ENCODE measurements around the gene NPHS1. TPM values are rescaled to one million over a fixed set of nuclear protein-coding genes. Genes with fewer than 3 reads are reported as not detected.

Gene NPHS1
- total RNA-seq, 3 donors from 2014 or later (not counting 1 experiment from before 2014, with no cell fraction given) = 0.93 TPM; not detected in 2

DNA sequence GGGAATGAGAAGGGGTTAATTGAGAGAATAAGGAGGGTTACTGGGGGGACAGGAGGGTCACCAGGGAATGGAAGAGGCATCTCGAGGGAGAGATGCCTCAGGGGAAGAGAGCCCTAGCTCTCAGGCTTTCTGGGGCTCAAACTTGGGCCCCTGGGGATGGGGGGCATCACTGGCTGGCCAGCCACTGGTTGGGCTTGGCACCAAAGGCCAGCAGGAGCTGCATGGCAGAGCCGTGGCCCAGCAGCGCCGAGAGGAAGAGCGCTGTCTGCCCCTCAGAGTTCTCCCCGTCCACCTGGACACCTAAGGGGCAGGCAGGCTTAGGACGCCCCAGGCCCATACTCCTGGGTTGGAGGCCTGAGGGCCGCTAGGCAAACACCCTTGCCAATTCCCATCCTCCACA, 59.4 kb downstream of the NPHS1 start:
- ATAC-seq (no peak), DNase-seq (no peak)
- Mint-ChIP-seq H3K9me3 (no peaks in the 10 kb centered on the region), H3K4me3 (no peak overlapping the region), H3K27me3 (ENCODE audit: low read depth in 2 of 2) (peaks cover 0 to 23% of the 10 kb centered on the region in 2 donors), H3K4me1 (peaks cover 0 to 11% of the 10 kb centered on the region in 2 donors), H3K36me3 (no peaks in the 10 kb centered on the region), H3K27ac (no peak overlapping the region)
- Histone ChIP-seq H3K4me3 (ENCODE audit: low read length) (no peak overlapping the region), H3K27ac (ENCODE audit: low read length) (no peak overlapping the region), H3K27me3 (ENCODE audit: control insufficient read depth, insufficient read depth, low read length) (peaks cover 4% of the 10 kb centered on the region), H3K36me3 (ENCODE audit: control insufficient read depth, insufficient read depth, low read length) (no peaks in the 10 kb centered on the region), H3K9me3 (ENCODE audit: control insufficient read depth, insufficient read depth, low read length) (no peaks in the 10 kb centered on the region), H3K4me1 (ENCODE audit: control insufficient read depth, insufficient read depth, low read length) (peaks cover 8% of the 10 kb centered on the region)
- 85% methylated on average over 8 of the region's 8 CpGs for WGBS (ENCODE audit: insufficient coverage)
- intact Hi-C loops (cut with micrococcal nuclease) = no loop called here
- TF ChIP-seq, protein P1, sequence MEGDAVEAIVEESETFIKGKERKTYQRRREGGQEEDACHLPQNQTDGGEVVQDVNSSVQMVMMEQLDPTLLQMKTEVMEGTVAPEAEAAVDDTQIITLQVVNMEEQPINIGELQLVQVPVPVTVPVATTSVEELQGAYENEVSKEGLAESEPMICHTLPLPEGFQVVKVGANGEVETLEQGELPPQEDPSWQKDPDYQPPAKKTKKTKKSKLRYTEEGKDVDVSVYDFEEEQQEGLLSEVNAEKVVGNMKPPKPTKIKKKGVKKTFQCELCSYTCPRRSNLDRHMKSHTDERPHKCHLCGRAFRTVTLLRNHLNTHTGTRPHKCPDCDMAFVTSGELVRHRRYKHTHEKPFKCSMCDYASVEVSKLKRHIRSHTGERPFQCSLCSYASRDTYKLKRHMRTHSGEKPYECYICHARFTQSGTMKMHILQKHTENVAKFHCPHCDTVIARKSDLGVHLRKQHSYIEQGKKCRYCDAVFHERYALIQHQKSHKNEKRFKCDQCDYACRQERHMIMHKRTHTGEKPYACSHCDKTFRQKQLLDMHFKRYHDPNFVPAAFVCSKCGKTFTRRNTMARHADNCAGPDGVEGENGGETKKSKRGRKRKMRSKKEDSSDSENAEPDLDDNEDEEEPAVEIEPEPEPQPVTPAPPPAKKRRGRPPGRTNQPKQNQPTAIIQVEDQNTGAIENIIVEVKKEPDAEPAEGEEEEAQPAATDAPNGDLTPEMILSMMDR (IDR thresholded peaks at IDR 0.05) = no peak

- H3K4me3 Mint-ChIP-seq = no peak overlapping the region
- no peaks in the 10 kb centered on the region for H3K9me3 Mint-ChIP-seq
These were observed 60.0 kb downstream of the NPHS1 start for GRCh38 chr19:35792312-35792711.

GRCh38 chr19:35791814-35792279, 60.5 kb downstream of the NPHS1 start:
- DNase-seq (no peak), ATAC-seq (no peak)
- Mint-ChIP-seq H3K4me3 (no peak overlapping the region), H3K36me3 (no peaks in the 10 kb centered on the region), H3K9me3 (no peaks in the 10 kb centered on the region), H3K4me1 (peaks cover 0 to 4% of the 10 kb centered on the region in 2 donors), H3K27ac (no peak overlapping the region), H3K27me3 (ENCODE audit: low read depth in 2 of 2) (peaks cover 0 to 17% of the 10 kb centered on the region in 2 donors)
- no peaks in the 10 kb centered on the region for H3K4me1 ChIP-seq (ENCODE audit: control insufficient read depth, insufficient read depth, low read length)
- intact Hi-C loops (cut with micrococcal nuclease) = no loop called here
- H3K27me3 ChIP-seq (ENCODE audit: control insufficient read depth, insufficient read depth, low read length) = peaks cover 3% of the 10 kb centered on the region
- H3K27ac ChIP-seq (ENCODE audit: low read length) = no peak overlapping the region
- H3K36me3 ChIP-seq (ENCODE audit: control insufficient read depth, insufficient read depth, low read length) = no peaks in the 10 kb centered on the region
- H3K9me3 ChIP-seq (ENCODE audit: control insufficient read depth, insufficient read depth, low read length) = no peaks in the 10 kb centered on the region
- TF ChIP-seq, protein P1 (IDR thresholded peaks at IDR 0.05) = no peak
- no peak overlapping the region for H3K4me3 ChIP-seq (ENCODE audit: low read length)
- 92% methylated on average over 9 of the region's 9 CpGs for WGBS (ENCODE audit: insufficient coverage)

More at GRCh38 chr19:35792312-35792711, 60.0 kb downstream of the NPHS1 start:
- no peaks in the 10 kb centered on the region for H3K36me3 ChIP-seq (ENCODE audit: control insufficient read depth, insufficient read depth, low read length)
- TF ChIP-seq, protein P1 (IDR thresholded peaks at IDR 0.05) = no peak
- peaks cover 4% of the 10 kb centered on the region for H3K4me1 ChIP-seq (ENCODE audit: control insufficient read depth, insufficient read depth, low read length)
- Mint-ChIP-seq H3K36me3 (no peaks in the 10 kb centered on the region), H3K27me3 (ENCODE audit: low read depth in 2 of 2) (peaks cover 0 to 22% of the 10 kb centered on the region in 2 donors), H3K4me1 (peaks cover 0 to 9% of the 10 kb centered on the region in 2 donors), H3K27ac (no peak overlapping the region)
- ATAC-seq (no peak), DNase-seq (no peak)
- WGBS (ENCODE audit: insufficient coverage) = 92% methylated on average over 15 of the region's 15 CpGs
- no peak overlapping the region for H3K27ac ChIP-seq (ENCODE audit: low read length)
- no peaks in the 10 kb centered on the region for H3K9me3 ChIP-seq (ENCODE audit: control insufficient read depth, insufficient read depth, low read length)
- no peak overlapping the region for H3K4me3 ChIP-seq (ENCODE audit: low read length)
- intact Hi-C loops (cut with micrococcal nuclease) = no loop called here
- H3K27me3 ChIP-seq (ENCODE audit: control insufficient read depth, insufficient read depth, low read length) = peaks cover 3% of the 10 kb centered on the region
